HG03432 (cell line): ENCODE results near the gene SLC25A22.

Experiments
- ATAC-seq: cut with Tn5 transposase; IDR thresholded peaks from one replicate; pipeline ENCODE4 v1.9.1; 2021; ENCODE audit warnings: mild to moderate bottlenecking, moderate library complexity; ENCODE audit not compliant: unreplicated experiment

SLC25A22 gene

GRCh38 chr11:804599-804964 lies 6.5 kb upstream of the SLC25A22 start:
- ATAC-seq: no peak

GRCh38 chr11:803770-804598 lies 5.9 kb upstream of the SLC25A22 start:
- no peak for ATAC-seq

DNA sequence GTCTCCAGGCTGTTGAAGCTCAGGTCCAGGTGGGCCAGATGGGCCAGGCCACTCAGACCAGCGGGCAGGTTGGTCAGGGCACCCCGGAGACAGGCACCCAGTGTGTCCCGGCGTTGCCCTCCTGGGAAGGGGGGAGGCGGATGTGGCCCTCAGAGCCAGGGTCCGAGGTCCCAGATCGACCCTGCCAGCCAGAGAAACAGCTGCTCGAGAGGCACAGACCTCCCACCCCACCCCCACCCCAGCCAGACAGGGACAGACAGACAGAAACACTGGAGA lies 5.3 kb upstream of the SLC25A22 start:
- ATAC-seq: no peak

DNA sequence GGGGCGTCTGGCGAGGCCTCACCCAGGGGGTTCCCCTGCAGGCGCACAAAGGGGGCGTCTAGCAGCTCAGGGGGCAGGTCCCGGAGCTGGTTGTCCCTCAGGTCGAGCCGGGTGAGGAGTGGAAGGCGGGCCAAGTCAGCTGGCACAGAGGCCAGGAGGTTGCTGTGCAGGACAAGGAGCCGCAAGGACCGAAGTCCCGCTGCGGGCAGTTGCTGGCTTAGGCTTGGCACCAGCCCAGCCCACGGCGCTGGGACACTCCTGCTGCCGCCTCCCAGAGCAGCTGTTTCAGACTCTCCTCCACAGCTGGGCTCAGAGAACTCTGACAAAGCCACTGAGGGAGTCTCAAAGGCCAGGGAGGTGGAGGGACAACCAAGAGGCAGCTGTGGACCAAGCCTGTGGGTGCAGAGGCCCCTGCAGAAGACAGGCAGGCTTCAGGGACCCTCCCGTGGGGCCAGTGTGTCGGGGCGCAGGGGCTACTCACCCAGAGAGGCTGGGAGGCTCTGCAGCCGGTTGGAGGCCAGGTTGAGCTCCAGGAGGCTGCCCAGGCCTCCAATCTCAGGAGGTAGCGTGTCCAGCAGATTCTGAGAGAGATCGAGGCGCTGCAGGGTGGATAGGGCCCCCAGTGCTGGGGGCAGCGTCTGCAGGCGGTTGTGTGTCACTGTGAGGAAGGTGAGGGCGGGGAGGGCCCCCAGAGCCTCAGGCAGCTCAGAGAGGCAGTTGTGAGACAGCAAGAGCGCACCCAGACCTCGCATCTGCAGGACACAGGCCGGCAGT lies 4.8 kb upstream of the SLC25A22 start:
- ATAC-seq: no peak

- no peak for ATAC-seq
These were observed 4.0 kb upstream of the SLC25A22 start for GRCh38 chr11:802018-802617.

DNA sequence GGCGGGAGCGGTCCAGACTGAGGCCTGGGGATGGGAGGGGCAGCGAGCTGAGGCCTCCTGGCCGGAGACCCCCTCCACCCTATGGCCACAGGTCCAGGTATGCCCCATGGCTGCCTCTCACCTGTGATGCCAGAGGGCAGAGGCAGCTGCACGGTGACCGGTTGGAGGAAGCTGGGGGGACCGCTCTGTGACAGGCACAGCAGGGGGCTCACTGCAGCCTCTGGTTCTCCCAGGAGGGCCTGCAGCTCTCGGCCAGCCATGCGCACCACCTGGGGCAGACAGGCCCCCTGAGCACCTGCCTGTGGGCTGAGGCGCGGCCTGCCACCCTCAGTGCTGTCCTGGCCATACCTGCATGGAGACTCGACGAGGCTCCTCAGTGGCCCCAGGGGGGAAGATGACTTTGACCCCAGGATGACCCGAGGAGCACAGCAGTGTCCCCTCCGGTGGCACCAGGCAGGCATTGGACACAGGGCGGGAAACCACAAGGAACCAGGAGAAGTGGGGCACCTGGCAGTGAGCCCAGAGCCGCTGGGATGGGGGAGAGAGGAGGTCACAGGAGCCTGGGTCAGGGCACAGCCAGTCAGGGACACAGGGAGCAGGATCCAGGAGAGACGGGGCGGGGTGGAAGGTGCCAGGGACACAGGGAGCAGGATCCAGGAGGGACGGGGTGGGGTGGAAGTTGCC lies 3.2 kb upstream of the SLC25A22 start:
- ATAC-seq: no peak

GRCh38 chr11:800473-800872 lies 2.4 kb upstream of the SLC25A22 start:
- no peak for ATAC-seq

DNA sequence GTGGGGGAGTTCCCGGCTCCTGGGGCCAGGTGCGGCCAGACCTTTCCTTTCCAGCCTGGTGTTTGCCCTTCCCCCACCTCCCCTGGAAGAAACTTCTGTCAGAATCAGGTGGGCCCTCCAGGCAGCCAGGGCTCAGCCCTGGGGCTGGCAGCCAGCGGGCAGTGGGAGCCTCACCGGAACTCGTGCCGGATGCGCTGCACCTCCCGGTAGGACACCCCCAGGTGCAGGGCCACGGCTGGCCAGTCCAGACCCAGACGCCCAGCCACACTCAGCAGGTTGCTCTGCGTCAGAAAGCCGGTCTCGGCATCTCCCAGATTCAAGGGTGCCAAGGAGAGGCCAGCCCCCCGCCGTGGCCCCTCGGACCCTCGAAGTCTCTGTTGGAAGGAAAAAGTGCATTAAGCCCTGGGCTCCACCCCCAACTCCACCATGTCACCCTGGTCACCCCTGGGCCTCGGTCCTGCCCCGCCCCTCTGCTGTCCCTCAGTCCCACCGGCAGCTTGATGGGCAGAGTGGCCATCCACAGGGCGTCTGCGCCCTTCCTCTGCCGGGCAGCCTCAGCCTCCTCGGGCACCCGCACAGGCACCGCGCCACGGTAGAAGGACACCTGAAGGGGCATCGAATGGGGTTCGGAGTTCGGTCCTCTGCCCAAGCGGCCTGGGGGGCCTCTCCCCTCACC lies 1.7 kb upstream of the SLC25A22 start:
- no peak for ATAC-seq

GRCh38 chr11:797296-798092 lies 587 bp downstream of the SLC25A22 start:
- peak; percentile 45 for ATAC-seq

DNA sequence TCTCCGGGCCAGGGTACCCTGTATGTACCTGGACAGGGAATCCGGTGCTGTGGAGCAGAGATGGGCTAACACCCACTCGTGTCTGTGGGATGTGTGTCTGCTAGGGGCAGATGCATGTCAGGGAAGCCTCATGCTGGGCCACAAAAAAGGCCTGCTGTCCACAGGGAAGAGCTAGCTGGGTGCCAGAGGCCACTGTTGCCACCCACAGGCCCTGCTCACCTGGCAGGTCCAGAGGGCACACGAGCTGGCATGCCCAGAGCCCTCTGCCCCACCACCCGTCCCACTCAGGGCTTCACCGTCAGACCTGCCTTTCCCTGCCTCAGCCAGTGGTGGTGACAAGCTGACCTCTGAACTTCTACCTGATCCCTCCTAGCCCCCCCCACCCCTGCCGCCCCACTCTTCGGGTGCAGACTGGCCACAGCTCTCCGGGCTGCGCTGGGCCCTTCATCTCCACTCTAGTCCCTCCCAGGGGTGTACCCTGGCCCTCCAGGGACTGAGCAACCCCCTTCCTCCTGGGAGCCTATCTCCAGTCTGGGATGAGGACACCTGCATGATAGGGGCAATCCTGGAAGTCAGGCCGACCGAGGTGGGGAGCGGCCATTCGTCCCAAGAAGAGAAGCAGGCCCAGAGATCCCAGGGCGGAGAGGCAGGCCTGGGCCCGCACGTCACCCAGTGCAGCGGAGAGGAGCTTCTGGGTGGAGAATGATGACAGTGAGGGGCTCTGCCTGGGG lies 1.4 kb downstream of the SLC25A22 start:
- no peak for ATAC-seq

GRCh38 chr11:795634-796564 lies 2.2 kb downstream of the SLC25A22 start:
- no peak for ATAC-seq

DNA sequence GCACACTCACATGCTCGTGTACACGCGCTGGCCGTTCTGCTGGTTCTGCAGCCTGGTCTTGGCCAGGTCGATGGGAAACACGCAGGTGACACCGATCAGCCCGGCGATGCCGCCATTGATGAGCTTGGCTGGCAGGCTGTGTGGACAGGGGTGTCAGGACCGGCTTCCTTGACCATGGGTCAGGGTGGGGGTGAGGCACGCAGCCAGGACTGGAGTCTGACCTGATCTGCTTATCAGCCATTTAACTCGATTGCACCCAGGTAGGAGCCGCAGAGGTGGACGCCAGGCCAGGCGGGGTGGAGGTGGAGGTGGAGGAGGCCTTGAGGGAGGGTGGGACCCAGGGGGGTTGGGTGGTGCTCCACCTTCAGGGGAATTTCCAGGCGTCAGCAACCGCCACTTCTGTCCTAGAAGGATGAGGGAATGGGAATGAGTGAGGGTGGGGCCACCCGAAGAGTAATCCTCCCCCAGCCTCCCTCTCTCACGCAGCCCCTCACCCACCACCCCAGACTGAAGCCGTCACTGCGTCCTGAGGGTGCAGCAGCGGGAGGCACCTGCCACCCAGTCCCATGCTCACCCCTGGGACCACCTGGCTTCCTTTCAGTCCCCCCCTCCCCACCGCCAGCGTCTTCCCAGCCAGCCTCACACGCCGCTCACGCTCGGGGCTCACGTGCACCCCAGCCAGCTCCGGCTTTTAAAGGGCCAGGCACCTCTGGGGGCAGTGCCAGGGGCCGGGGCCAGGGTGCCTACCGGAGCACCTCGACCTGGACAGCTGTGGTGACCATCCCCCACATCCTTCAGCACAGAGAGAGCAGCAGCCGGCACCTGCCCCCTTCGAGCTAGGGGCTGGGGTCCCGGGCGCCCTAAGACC lies 3.1 kb downstream of the SLC25A22 start:
- ATAC-seq: no peak

DNA sequence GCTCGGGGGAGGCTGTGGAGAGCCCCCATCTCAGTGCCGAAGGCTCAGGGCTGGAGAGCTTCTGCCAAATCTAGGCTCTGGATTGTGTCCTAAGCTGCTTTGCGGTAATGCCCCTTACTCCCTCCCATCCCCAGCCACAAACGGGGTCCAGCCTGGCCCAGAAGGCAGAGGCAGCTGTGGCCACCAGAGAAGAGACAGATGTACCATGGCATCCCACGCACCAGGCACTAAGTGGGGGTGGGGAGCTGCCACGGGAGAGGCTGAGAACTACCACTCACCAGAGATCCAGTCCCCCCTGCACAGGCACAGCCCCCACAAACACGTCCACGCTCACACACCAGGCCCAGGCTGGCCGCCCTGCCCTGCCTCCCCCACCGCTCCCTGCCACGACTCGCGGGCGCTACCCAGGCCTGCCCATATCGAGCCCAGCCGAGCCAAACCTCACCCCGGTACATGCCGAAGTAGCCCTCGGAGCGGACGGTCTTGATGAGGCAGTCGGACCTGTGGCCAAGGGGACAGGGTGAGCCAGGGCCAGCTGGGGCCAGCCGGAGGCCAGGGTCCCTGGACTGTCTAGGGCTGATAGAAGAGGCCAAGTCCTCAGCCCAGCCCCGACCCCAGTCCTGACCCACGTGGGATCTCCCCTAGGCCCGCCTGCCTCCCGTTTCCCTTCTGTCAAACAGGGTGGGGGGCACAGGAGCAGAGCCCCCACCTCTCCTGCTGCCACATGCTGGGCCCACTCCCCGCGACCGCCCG lies 3.9 kb downstream of the SLC25A22 start:
- ATAC-seq: no peak

DNA sequence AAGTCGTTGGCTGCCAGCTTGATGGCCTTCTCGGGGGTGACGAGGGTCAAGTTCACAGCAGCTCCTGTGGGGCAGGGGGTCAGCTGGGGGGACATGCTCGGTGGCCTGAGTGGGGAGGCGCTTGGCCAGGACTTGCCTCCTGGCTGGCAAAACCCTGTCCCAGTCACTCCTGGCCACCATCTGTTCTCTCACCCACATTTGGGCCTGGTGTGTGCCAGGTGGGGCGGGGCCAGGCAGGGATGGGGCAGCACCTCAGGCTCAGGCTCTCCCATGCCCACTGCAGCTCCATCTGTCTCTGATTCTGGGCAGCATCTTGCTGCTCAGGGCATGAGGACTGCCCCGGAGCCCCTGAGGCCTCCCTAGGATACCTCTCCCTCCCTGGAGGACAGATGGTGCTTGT lies 4.5 kb downstream of the SLC25A22 start:
- ATAC-seq: no peak

GRCh38 chr11:792873-793272 lies 5.2 kb downstream of the SLC25A22 start:
- no peak for ATAC-seq

- no peak for ATAC-seq
These were observed 5.6 kb downstream of the SLC25A22 start for GRCh38 chr11:792535-792821.
